HG02623 (cell line): Measurements from ENCODE around the gene DCLRE1B.

Experiments
- ATAC-seq: cut with Tn5 transposase; IDR thresholded peaks from one replicate; pipeline ENCODE4 v1.9.1; 2021; ENCODE audit warnings: moderate library complexity; ENCODE audit not compliant: unreplicated experiment

The DCLRE1B gene

GRCh38 chr1:113904674-113905434, at the start of gene DCLRE1B, which contains the start of gene AP4B1:
Gene DCLRE1B (plus strand): TSS chr1:113905326. CDS start chr1:113905587, 261 bp downstream.
Gene AP4B1 (minus strand): TSS chr1:113904799. CDS start chr1:113904717, 82 bp downstream.
- peak; percentile 87 for ATAC-seq

- ATAC-seq = no peak
Observed at GRCh38 chr1:113855630-113856400, 49.3 kb upstream of the DCLRE1B start.

- no peak for ATAC-seq
Observed at GRCh38 chr1:113856401-113856790, 48.7 kb upstream of the DCLRE1B start.

GRCh38 chr1:113857776-113858175, 47.4 kb upstream of the DCLRE1B start:
- no peak for ATAC-seq

GRCh38 chr1:113858418-113858817, 46.7 kb upstream of the DCLRE1B start:
- no peak for ATAC-seq

- no peak for ATAC-seq
Observed at GRCh38 chr1:113858982-113859381, 46.1 kb upstream of the DCLRE1B start.

- ATAC-seq = peak; percentile 91
Observed at GRCh38 chr1:113859478-113860175, 45.5 kb upstream of the DCLRE1B start.

GRCh38 chr1:113860891-113861290, 44.2 kb upstream of the DCLRE1B start:
- no peak for ATAC-seq

GRCh38 chr1:113861641-113862040, 43.5 kb upstream of the DCLRE1B start:
- ATAC-seq = no peak

GRCh38 chr1:113868387-113869083, 36.6 kb upstream of the DCLRE1B start:
- ATAC-seq = no peak

- ATAC-seq = no peak
Observed at GRCh38 chr1:113870778-113871177, 34.3 kb upstream of the DCLRE1B start.

- ATAC-seq = peak; percentile 92
Observed at GRCh38 chr1:113871597-113872113, 33.5 kb upstream of the DCLRE1B start, which contains the start of gene PTPN22. Gene PTPN22 (minus strand): TSS chr1:113871712.

GRCh38 chr1:113872219-113872935, 32.7 kb upstream of the DCLRE1B start:
- peak; percentile 6 for ATAC-seq

GRCh38 chr1:113874012-113874879, 30.9 kb upstream of the DCLRE1B start:
- ATAC-seq = no peak

GRCh38 chr1:113875714-113876113, 29.4 kb upstream of the DCLRE1B start:
- no peak for ATAC-seq

GRCh38 chr1:113876176-113876575, 28.9 kb upstream of the DCLRE1B start:
- no peak for ATAC-seq

GRCh38 chr1:113879739-113880038, 25.4 kb upstream of the DCLRE1B start:
- no peak for ATAC-seq

- no peak for ATAC-seq
Observed at GRCh38 chr1:113881661-113882060, 23.5 kb upstream of the DCLRE1B start.
